AG20443 (cell line): Measurements from ENCODE around the gene UMODL1.
"Not testable (repeated sequence)": the region's sequence is repeated elsewhere in the genome, so short reads cannot be mapped to it uniquely, and the experiment has no call there.

Source experiments
- DNase-seq: peaks from one replicate; pipeline ENCODE4 v3.0.0; 2012; ENCODE audit warnings: low spot score, mixed read lengths

The UMODL1 gene

GRCh38 chr21:42115136-42115683 lies 44.1 kb downstream of the UMODL1 start:
- DNase-seq, result no peak

GRCh38 chr21:42116551-42116950 lies 45.4 kb downstream of the UMODL1 start:
- DNase-seq, result not testable (repeated sequence)

GRCh38 chr21:42117229-42117966 lies 46.3 kb downstream of the UMODL1 start:
- peak; percentile 89 for DNase-seq

GRCh38 chr21:42117967-42118780 lies 47.1 kb downstream of the UMODL1 start:
- no peak for DNase-seq

- no peak for DNase-seq
Observed at GRCh38 chr21:42118901-42119300, 47.8 kb downstream of the UMODL1 start.

- DNase-seq, result no peak
Observed at GRCh38 chr21:42120101-42120902, 49.2 kb downstream of the UMODL1 start.

GRCh38 chr21:42120903-42121535 lies 49.9 kb downstream of the UMODL1 start:
- DNase-seq, result no peak

GRCh38 chr21:42121794-42122193 lies 50.7 kb downstream of the UMODL1 start:
- DNase-seq, result no peak

GRCh38 chr21:42122398-42122797 lies 51.3 kb downstream of the UMODL1 start:
- DNase-seq, result no peak

GRCh38 chr21:42122808-42123207 lies 51.7 kb downstream of the UMODL1 start:
- no peak for DNase-seq

GRCh38 chr21:42123219-42123908 lies 52.2 kb downstream of the UMODL1 start:
- DNase-seq, result no peak

GRCh38 chr21:42124081-42124480 lies 53.0 kb downstream of the UMODL1 start:
- no peak for DNase-seq

GRCh38 chr21:42124826-42125570 lies 53.9 kb downstream of the UMODL1 start:
- no peak for DNase-seq

GRCh38 chr21:42125571-42126544 lies 54.7 kb downstream of the UMODL1 start:
- DNase-seq, result peak; percentile 70

- no peak for DNase-seq
Observed at GRCh38 chr21:42127164-42128150, 56.3 kb downstream of the UMODL1 start.

GRCh38 chr21:42129300-42130266 lies 58.5 kb downstream of the UMODL1 start:
- no peak for DNase-seq

GRCh38 chr21:42130441-42130840 lies 59.3 kb downstream of the UMODL1 start:
- no peak for DNase-seq
